GM12878 (cell line): ENCODE data around the gene CRB1. TPM values are rescaled to one million over a fixed set of nuclear protein-coding genes. Genes with fewer than 3 reads are reported as not detected.

ENCODE experiments used
- ATAC-seq: fragments of 200-7000 bp; cut with Tn5 transposase; 3 replicates; pipeline ENCODE4 v1.9.1; 2020; ENCODE audit warnings: mild to moderate bottlenecking, moderate library complexity
- BruUV-seq: library from RNA; stranded (reverse); fragments of 400-500 nt; replicated peaks from 2 replicates; lab custom pipeline; 2021; lab: Mats Ljungman, UMichigan
- CTCF ChIA-PET: fragments of 300-600 bp; sonication (Branson Sonifier 250); formaldehyde crosslinking; extraction: SDS; loops from one replicate; lab custom pipeline; 2021; ENCODE audit warnings: inconsistent platforms; lab: Yijun Ruan, JAX
- POLR2A ChIA-PET: fragments of 350-600 bp; formaldehyde crosslinking; extraction: SDS; loops from one replicate; lab custom pipeline; 2021; ENCODE audit warnings: inconsistent platforms; lab: Charles Lee
- RAD21 ChIA-PET: fragments of 300-600 bp; sonication (Branson Sonifier 250); formaldehyde crosslinking; loops from one replicate; lab custom pipeline; 2023; ENCODE audit warnings: antibody characterized with exemption; ENCODE audit not compliant: unreplicated experiment; lab: Charles Lee
- SMC1A ChIA-PET: fragments of 300-600 bp; sonication (Branson Sonifier 250); formaldehyde crosslinking; loops from one replicate; lab custom pipeline; 2023; ENCODE audit not compliant: unreplicated experiment, uncharacterized antibody; lab: Charles Lee
- DNase-seq: peaks from one replicate; pipeline ENCODE4 v3.0.0-alpha.2; 2011; ENCODE audit warnings: low read depth, low spot score
- FAIRE-seq: peaks from 3 replicates; lab custom pipeline; 2011; peaks lifted over from hg19 to GRCh38; lab: Jason Lieb, UNC
- H2AFZ ChIP-seq: 2 replicates; pipeline ENCODE4 v1.6.0; 2011; ENCODE audit warnings: low read depth, low read length, control low read depth; ENCODE audit not compliant: control insufficient read depth
- H3K27ac ChIP-seq: 2 replicates; pipeline ENCODE4 v1.5.1; 2011; ENCODE audit warnings: control low read depth; ENCODE audit not compliant: control insufficient read depth, insufficient read depth
- H3K27me3 ChIP-seq, 2 experiments: replicated peaks in 1 of 2; 2 replicates each; pipeline versions ENCODE4 v1.6.0 to v1.6.1; 2011; ENCODE audit warnings: low read length in 1 of 2; ENCODE audit not compliant: control insufficient read depth in 2 of 2, insufficient read depth in 2 of 2
- H3K36me3 ChIP-seq, 2 experiments: 2 replicates each; pipeline ENCODE4 v1.5.1; 2011; ENCODE audit warnings: low read length in 1 of 2; ENCODE audit not compliant: control insufficient read depth in 2 of 2, insufficient read depth in 2 of 2
- H3K4me1 ChIP-seq: 2 replicates; pipeline ENCODE4 v1.6.1; 2011; ENCODE audit warnings: mild to moderate bottlenecking, low read length, moderate library complexity, mixed read lengths; ENCODE audit not compliant: control insufficient read depth, insufficient read depth
- H3K4me2 ChIP-seq: 2 replicates; pipeline ENCODE4 v1.6.0; 2011; ENCODE audit warnings: control low read depth; ENCODE audit not compliant: control insufficient read depth, insufficient read depth
- H3K4me3 ChIP-seq: fragments of 200-600 bp; sonication (generic); 2 replicates; pipeline ENCODE4 v1.5.1; 2016
- H3K79me2 ChIP-seq: 2 replicates; pipeline ENCODE4 v1.6.0; 2011; ENCODE audit warnings: low read length; ENCODE audit not compliant: control insufficient read depth, insufficient read depth
- H3K9ac ChIP-seq: 2 replicates; pipeline ENCODE4 v1.8.0; 2011; ENCODE audit warnings: low read length, control low read depth, mixed read lengths; ENCODE audit not compliant: control insufficient read depth, insufficient read depth
- H3K9me3 ChIP-seq: replicated peaks from 3 replicates; pipeline ENCODE4 v1.5.1; 2011; ENCODE audit warnings: mild to moderate bottlenecking, low read length; ENCODE audit not compliant: control insufficient read depth, insufficient read depth
- H4K20me1 ChIP-seq: 2 replicates; pipeline ENCODE4 v1.6.0; 2011; ENCODE audit not compliant: control insufficient read depth, insufficient read depth
- ASH2L ChIP-seq: fragments of 300-600, 200-600 bp; sonication (generic); IDR thresholded peaks from 2 replicates; pipeline ENCODE4 v1.6.1; 2017; ENCODE audit warnings: low read depth, mild to moderate bottlenecking, borderline replicate concordance
- ATF7 ChIP-seq: fragments of 450-650 bp; IDR thresholded peaks from 2 replicates; pipeline ENCODE4 v1.6.1; 2016; ENCODE audit warnings: low read depth, mild to moderate bottlenecking
- CEBPB ChIP-seq, 2 experiments: fragments of 150-350 bp in 1 of 2; IDR thresholded peaks; 2 replicates each; pipeline ENCODE4 v1.6.1; 2012 to 2014; ENCODE audit warnings: low read depth in 2 of 2, low read length in 2 of 2, borderline replicate concordance in 1 of 2, inconsistent platforms in 1 of 2
- JUNB ChIP-seq: IDR thresholded peaks from 2 replicates; pipeline ENCODE4 v1.6.1; 2016; ENCODE audit warnings: antibody characterized with exemption, mild to moderate bottlenecking
- NBN ChIP-seq: fragments of 450-650 bp; IDR thresholded peaks from 2 replicates; pipeline ENCODE4 v1.6.1; 2016
- NR2F1 ChIP-seq: fragments of 450-650 bp; conservative IDR thresholded peaks from 2 replicates; pipeline ENCODE4 v1.6.1; 2017; ENCODE audit warnings: mild to moderate bottlenecking
- SIN3A ChIP-seq: IDR thresholded peaks from 2 replicates; pipeline ENCODE4 v1.6.1; 2012; ENCODE audit warnings: low read depth, low read length, improper control_type of control experiment
- SREBF1 ChIP-seq: IDR thresholded peaks from 2 replicates; pipeline ENCODE4 v1.6.1; 2012; ENCODE audit warnings: mild to moderate bottlenecking, low read length
- SUPT20H ChIP-seq: IDR thresholded peaks from 2 replicates; pipeline ENCODE4 v1.6.1; 2011; ENCODE audit warnings: low read depth, mild to moderate bottlenecking, low read length, moderate library complexity, borderline replicate concordance; ENCODE audit not compliant: control insufficient read depth
- ZNF207 ChIP-seq: fragments of 450-650 bp; IDR thresholded peaks from 2 replicates; pipeline ENCODE4 v1.6.1; 2014; ENCODE audit warnings: antibody characterized with exemption, mild to moderate bottlenecking, borderline replicate concordance
- WGBS: methylation state at CpG from one replicate; pipeline ENCODE4 v1.1.6; 2016; ENCODE audit warnings: low lambda C conversion rate; ENCODE audit not compliant: insufficient replicate concordance, insufficient coverage; ENCODE audit errors: missing lambda C conversion rate; 5-methylcytosine and 5-hydroxymethylcytosine counted together
- in situ Hi-C: fragments of 300-500 bp; cut with MboI; formaldehyde crosslinking; loops from 9 replicates; pipeline ENCODE4 v1.14.3; 2018; ENCODE audit warnings: mixed read lengths
- intact Hi-C: fragments of 100-400 bp; cut with micrococcal nuclease; formaldehyde crosslinking; loops from one replicate; pipeline ENCODE4 v1.14.2; 2022; ENCODE audit not compliant: unreplicated experiment
- polyA plus RNA-seq, 11 experiments: library from polyadenylated mRNA; depleted of rRNA in 4 of 11; unstranded in 6 of 11; stranded (reverse) in 5 of 11; fragments of >200 nt; fragmentation: Nextera tagmentation in 4 of 11; fragmentation: Illumina TruSeq in 1 of 11; extraction: Ambion mirVana in 4 of 11; extraction: Trizol in 1 of 11; gene quantifications; 1 replicate in 1 of 11; 2 replicates in 10 of 11; pipeline versions ENCODE4 v1.2.1 to v1.2.3, GENCODE V29; 2011 to 2016; ENCODE audit warnings: inconsistent platforms in 2 of 11, missing spikeins in 2 of 11, low read depth in 1 of 11
- total RNA-seq, 4 experiments: library from RNA; depleted of rRNA in 3 of 4; stranded (reverse); fragments of >200 nt in 3 of 4; fragmentation: Illumina TruSeq in 1 of 4; extraction: Trizol in 1 of 4; gene quantifications; 2 replicates each; pipeline versions ENCODE4 v1.2.1 to v1.2.3, GENCODE V29; 2013 to 2021
- TF ChIP-seq, protein P1 (sequence below): IDR thresholded peaks from 2 replicates; pipeline ENCODE4 v1.6.1; 2012; ENCODE audit warnings: low read depth, low read length, improper control_type of control experiment

The CRB1 gene
- total and polyA plus RNA-seq, 10 of the 15 experiments (the other 5 are each of a cell fraction or from before 2014, with no cell fraction given): 0.06 to 0.10 (median 0.06) TPM; not detected in 7

DNA sequence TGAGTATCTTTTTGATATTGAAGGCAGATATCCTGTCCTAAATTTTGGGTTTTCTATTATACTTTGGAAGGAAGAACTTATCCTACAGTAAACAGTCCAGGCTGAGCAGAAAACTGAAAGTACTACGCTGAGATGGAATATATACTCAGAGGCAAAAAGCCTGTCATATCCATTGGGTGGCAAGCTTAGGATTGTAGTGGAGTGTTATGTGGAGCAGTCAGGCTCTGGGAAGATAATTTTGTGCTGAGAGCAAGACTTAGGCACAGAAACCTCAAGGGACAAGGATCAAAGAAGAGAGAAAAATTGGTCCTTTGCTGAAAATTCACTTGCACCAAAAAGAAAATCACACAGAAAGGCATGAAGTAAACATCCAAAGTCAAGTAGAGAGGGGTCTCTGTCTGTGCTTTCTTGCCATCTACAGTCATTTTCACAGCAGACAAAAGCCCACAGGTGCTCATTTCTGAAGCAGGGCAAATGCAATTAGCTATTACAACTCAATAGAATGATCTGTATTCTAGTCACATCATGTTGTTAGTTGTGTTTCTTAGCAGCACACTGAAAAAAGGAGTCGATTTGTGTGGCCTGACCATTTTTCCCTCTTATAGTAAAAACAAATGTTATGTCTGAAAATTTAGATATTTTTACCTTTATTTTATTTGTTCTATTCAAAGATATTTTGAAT lies 38.5 kb downstream of the CRB1 start:
- no peaks in the 10 kb centered on the region for H3K9me3 ChIP-seq
- no peak overlapping the region for H3K9ac ChIP-seq
- H3K4me1 ChIP-seq: no peaks in the 10 kb centered on the region
- WGBS: 0% methylated on average over 2 of the region's 2 CpGs
- H3K4me2 ChIP-seq: no peak overlapping the region
- H3K79me2 ChIP-seq: no peaks in the 10 kb centered on the region
- intact Hi-C loops (no loop called here), in situ Hi-C loops (no loop called here)
- no peaks in the 10 kb centered on the region for H4K20me1 ChIP-seq
- no peak for DNase-seq
- FAIRE-seq: no peak
- BruUV-seq: no TSS peak
- ChIA-PET SMC1A (no interaction called here), CTCF (no interaction called here)
- no peaks in the 10 kb centered on the region for H3K27me3 ChIP-seq
- no peak overlapping the region for H3K27ac ChIP-seq
- no peak for ATAC-seq
- no peak overlapping the region for H3K4me3 ChIP-seq
- no peak overlapping the region for H2AFZ ChIP-seq
- TF ChIP-seq SUPT20H (no peak), ZNF207 (no peak), CEBPB (IDR thresholded peaks at IDR 0.05; ENCODE audit: borderline replicate concordance in 1 of 2, low read depth in 2 of 2, low read length in 2 of 2) (no peak), ATF7 (no peak), NBN (no peak), NR2F1 (no peak), SREBF1 (no peak), ASH2L (no peak), SIN3A (no peak), JUNB (no peak)
- TF ChIP-seq, protein P1, sequence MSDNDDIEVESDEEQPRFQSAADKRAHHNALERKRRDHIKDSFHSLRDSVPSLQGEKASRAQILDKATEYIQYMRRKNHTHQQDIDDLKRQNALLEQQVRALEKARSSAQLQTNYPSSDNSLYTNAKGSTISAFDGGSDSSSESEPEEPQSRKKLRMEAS: no peak
- TF ChIP-seq, all 136 proteins: peak for 0
- POLR2A ChIA-PET: no interaction called here
- H3K36me3 ChIP-seq: no peaks in the 10 kb centered on the region
- RAD21 ChIA-PET: interaction anchor here (1.3 kb wide), 1 partner anchor 126 kb away, joined by 4 read pairs; no protein-coding TSS in a partner anchor
